Activated T-cell treated with anti-CD3 and anti-CD28 coated beads, Interleukin-2, amount 50 U/mL, for 48 hours (primary cell): ENCODE measurements around the gene SLC6A17.

Experiments used
- DNase-seq, 2 experiments: peaks; one replicate each; pipeline ENCODE4 v3.0.0-alpha.2; 2020

The SLC6A17 gene

GRCh38 chr1:110176299-110176956 is 26.1 kb downstream of the SLC6A17 start:
- no peak for DNase-seq

GRCh38 chr1:110177775-110178174 is 27.5 kb downstream of the SLC6A17 start:
- DNase-seq, result no peak

GRCh38 chr1:110183642-110184167 is 33.4 kb downstream of the SLC6A17 start:
- DNase-seq, result no peak

DNA sequence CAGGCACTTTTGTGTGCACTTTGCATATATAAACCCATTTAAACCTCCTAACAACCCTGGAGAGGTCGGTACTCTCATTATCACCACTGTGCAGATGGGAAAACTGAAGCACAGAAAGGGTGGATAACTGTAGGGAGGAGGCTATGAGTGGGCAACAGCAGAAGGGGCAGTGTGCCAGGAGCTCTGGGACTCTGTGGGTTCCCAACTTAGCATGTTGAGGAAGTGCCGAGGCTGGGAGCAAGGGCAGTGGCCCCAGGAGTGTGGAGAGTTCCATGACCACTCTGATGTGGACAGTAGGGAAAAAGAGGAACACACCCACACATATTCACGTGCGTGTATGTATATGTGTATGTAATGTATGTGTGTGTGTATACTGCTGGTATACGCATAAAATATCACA is 34.2 kb downstream of the SLC6A17 start:
- DNase-seq, result no peak

- no peak for DNase-seq
Measured at GRCh38 chr1:110185181-110185580, 34.9 kb downstream of the SLC6A17 start.

GRCh38 chr1:110186558-110186957 is 36.3 kb downstream of the SLC6A17 start:
- DNase-seq, result no peak

DNA sequence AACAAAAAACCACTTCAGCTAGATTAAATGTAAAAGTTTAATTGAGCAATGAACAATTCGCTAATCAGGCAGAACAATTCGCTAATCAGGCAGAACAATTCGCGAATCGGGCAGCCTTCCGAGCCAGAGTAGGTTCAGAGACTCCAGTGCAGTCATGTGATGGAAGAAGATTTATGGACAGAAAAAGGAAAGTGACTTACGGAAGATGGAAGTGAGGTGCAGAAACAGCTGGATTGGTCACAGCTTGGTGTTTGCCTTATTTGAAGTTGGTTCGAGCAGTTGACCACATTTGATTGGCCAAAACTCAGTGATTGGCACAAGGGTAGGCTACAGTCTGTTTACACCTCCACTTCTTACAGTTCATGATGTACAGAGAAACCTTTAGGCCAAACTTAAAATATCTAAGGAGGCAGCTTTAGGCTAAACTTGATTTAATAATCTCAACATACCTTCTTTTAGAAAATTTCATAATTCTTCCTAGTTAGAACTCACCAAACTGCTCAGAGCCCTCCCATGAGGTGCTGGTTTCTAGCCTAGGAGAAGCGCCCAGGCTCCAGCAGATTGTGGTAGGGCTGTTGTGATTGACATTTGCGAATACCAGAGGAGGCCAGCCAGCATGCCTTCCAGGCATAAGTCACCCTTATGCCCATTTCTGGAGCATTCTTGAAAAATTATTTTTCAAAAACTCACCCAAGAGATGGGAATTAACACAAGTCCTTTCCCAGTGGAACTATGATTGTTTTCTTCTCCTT is 37.0 kb downstream of the SLC6A17 start:
- no peak for DNase-seq

DNA sequence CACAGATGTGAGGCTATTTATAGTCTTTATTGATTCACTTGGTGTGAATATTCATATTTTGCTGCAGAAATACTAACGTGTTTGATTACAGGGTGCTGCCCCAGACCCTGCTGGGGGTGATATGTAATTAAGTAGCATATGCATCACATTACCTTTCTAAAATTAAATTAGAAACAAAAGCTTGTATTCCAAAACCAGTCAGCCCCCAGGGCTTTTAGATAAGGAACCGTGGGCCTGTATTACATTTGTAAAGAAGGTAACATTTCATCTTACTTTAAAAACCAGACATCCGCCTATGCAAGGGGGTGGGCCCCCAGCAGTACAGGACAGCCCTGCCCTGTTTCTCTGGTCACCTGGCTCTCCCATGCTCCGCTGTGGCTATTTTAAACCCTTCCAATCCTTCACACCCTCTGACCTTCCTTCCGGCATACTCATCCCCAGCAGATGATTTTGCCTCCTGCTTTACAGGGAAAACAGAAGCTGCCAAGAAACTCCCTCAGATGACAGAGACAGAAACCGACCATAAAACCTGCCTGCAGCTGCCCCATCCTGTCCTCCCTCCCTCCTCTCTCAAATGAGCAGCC is 37.8 kb downstream of the SLC6A17 start:
- no peak for DNase-seq

DNA sequence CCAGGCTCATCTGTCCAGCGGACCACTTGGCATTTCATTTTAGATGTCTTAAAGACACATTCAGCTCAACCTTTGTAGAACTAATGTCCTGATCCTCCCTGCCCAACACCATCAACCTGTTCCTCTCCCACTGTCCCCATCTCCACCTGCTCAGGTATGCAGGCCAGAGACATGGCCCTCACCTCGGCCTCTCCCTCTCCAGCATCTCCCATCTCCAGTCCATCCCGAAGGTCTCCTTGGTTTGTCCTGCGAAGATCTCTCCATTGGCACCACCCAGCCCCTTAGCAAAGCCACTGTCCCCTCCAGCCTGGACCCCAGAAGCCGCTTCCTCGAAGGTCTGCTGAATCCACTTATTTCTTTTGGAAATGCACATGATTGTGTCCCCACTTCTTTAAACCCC is 38.9 kb downstream of the SLC6A17 start:
- DNase-seq, result no peak

GRCh38 chr1:110190282-110190929 is 40.1 kb downstream of the SLC6A17 start:
- DNase-seq, result no peak

- no peak for DNase-seq
Measured at GRCh38 chr1:110192541-110192940, 42.2 kb downstream of the SLC6A17 start.

GRCh38 chr1:110195196-110195595 is 44.9 kb downstream of the SLC6A17 start:
- no peak for DNase-seq

DNA sequence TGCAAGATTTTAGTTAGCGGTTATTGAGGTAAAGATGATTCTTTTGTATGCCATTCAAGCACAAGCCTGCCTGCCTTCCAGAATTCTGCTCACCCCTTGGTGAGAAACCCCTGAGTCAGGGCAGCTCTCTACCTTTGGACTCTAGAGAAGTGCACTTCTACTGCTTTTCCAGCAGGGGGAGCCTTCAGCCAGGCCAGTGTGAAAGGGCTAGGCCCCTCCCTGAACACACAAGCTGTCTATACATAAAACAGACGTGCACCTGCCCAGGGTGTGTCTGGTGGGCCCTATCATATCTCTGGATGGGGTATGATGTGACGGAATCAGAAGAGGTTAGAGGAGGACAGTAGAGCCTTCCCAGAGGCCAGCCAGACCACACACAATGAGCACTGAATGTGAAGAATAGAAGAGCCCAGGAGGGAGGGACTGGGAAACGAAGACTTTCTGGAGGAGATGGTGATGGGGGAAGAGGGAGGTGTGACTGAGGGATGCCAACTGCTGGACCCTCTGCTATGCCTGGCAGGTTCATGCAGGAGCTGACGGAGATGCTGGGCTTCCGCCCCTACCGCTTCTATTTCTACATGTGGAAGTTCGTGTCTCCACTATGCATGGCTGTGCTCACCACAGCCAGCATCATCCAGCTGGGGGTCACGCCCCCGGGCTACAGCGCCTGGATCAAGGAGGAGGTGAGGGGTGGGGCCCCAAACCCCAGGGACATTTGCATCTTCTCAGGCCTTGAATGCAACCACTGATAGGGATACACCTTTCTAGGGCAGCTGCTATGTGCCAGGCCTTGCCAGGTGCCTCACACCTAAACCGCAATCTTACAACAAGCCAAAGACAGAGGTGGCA is 46.8 kb downstream of the SLC6A17 start:
- peak; percentile 54 to 61 for DNase-seq

GRCh38 chr1:110197905-110198629 is 47.8 kb downstream of the SLC6A17 start:
- no peak for DNase-seq

- no peak for DNase-seq
Measured at GRCh38 chr1:110198746-110199145, 48.5 kb downstream of the SLC6A17 start.

GRCh38 chr1:110200190-110200589 is 49.9 kb downstream of the SLC6A17 start:
- DNase-seq, result no peak

GRCh38 chr1:110200666-110201065 is 50.4 kb downstream of the SLC6A17 start:
- DNase-seq, result no peak

GRCh38 chr1:110201157-110201825 is 51.0 kb downstream of the SLC6A17 start:
- no peak for DNase-seq

GRCh38 chr1:110203021-110203661 is 52.8 kb downstream of the SLC6A17 start:
- DNase-seq, result peak; percentile 70 to 72

- DNase-seq, result no peak
Measured at GRCh38 chr1:110205156-110205555, 54.9 kb downstream of the SLC6A17 start.
